ES-I3 (cell line): ENCODE measurements around the gene GMEB2.
"Not testable (repeated sequence)": the region's sequence is repeated elsewhere in the genome, so short reads cannot be mapped to it uniquely, and the experiment has no call there.

Experiments
- H3K36me3 ChIP-seq: 2 replicates; pipeline ENCODE4 v1.6.1; 2013; ENCODE audit warnings: mild to moderate bottlenecking, low read length, control low read depth, moderate library complexity; ENCODE audit not compliant: insufficient read depth
- H3K4me1 ChIP-seq: 2 replicates; pipeline ENCODE4 v1.6.1; 2013; ENCODE audit warnings: mild to moderate bottlenecking, control low read depth, low read length; ENCODE audit not compliant: insufficient read depth
- H3K9ac ChIP-seq: 2 replicates; pipeline ENCODE4 v1.6.1; 2013; ENCODE audit warnings: low read depth, mild to moderate bottlenecking, low read length, moderate library complexity
- H3K9me3 ChIP-seq: 2 replicates; pipeline ENCODE4 v1.6.1; 2013; ENCODE audit warnings: mild to moderate bottlenecking, low read length, moderate library complexity; ENCODE audit not compliant: control insufficient read depth, insufficient read depth

GMEB2 gene

DNA sequence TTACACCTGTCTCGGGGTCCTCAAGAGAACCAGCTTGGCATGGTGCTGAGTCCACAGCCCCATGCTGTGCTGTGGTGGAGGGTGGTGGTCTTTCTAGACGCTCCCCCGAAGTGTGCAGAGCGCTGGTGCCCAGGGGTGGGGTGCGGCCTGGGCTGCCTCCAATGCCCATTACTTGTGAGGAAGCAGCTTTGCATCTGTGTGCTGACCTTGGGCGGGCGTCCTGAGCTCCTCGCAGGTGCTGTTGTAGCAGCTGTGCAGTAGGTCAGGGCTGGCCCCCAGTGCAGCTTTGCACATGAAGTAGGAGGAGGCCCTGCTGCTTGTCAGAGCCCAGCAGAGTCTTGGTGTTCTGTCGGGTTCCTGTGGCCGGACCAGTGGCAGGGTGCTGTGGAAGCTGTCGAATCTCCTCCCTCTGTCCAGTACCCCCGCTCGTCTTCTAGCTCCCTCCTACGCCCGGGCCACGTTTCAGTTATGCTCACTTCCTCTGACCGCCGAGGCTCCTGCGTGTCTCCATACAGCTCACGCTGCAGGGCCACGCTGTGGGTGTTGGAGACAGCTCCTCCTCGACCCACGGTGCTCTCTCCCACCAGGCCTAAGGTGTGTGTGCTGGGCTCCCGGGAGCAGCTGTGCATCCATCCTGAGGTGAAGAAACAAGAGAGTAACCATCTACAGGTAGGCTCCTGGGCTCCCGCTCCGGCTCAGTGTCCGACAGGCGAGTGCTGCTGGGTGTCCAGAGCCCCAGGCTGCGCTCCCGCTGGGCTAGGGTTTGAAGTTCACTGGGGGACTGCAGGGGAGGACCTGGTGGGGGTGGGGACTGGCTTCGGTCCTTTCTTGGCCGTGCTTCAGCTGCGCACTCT, 35.3 kb upstream of the GMEB2 start:
- 0 out of 2 replicates have a peak, but pooled peaks cover 4% of the 10 kb centered on the region for H3K36me3 ChIP-seq

DNA sequence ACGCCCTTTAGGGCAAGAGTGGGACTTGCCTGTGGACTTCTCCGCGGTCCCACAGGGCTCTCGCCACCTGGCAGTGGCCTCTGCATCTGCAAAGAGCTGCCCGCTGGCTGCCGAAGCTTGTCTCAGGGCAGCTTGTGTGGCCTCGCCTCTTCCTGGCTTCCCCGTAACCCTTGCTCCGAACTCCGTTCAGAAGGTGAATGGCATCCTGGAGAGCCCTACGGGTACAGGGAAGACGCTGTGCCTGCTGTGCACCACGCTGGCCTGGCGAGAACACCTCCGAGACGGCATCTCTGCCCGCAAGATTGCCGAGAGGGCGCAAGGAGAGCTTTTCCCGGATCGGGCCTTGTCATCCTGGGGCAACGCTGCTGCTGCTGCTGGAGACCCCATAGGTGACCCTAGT, 34.2 kb upstream of the GMEB2 start:
- Histone ChIP-seq H3K36me3 (0 out of 2 replicates have a peak, but pooled peaks cover 4% of the 10 kb centered on the region), H3K4me1 (no peaks in the 10 kb centered on the region; the same call in 1 of the 2 replicates), H3K9me3 (no peaks in the 10 kb centered on the region), H3K9ac (no peak overlapping the region)

More for the DNA sequence above, 35.3 kb upstream of the GMEB2 start:
- Histone ChIP-seq H3K9me3 (no peaks in the 10 kb centered on the region), H3K4me1 (no peaks in the 10 kb centered on the region; the same call in 1 of the 2 replicates), H3K9ac (no peak overlapping the region)

DNA sequence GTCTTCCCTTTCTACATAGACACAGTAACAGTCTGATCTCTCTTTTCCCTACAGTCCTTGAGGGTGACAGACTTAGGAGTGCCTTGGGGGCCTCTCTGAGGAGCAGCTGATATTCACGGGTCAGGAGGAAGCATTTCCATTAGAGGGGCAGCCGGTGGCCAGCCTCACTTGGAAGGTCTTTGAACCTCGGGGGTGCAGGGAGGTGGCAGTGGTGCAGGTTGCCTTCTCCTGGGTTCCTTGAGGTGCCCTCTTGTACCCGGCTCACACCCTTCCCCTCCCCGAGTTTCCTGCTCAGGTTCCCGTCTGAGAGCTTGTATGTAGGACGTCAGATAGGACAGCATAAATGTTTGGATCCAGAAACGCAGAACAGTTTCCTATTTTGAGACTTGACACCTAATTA, 33.7 kb upstream of the GMEB2 start:
- Histone ChIP-seq H3K4me1 (no peaks in the 10 kb centered on the region; the same call in 1 of the 2 replicates), H3K9me3 (no peaks in the 10 kb centered on the region), H3K36me3 (0 out of 2 replicates have a peak, but pooled peaks cover 4% of the 10 kb centered on the region), H3K9ac (no peak overlapping the region)

DNA sequence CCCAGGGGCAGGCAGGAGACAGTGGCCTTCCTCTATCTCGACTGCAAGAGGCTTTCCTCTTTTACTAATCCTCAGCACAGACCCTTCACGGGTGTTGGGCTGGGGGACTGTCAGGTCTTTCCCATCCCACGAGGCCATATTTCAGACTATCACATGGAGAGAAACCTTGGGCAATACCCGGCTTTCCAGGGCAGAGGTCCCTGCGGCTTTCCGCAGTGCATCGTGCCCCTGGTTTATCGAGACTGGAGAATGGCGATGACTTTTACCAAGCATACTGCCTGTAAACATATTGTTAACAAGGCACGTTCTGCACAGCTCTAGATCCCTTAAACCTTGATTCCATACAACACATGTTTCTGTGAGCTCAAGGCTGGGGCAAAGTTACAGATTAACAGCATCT, 33.3 kb upstream of the GMEB2 start:
- not testable (repeated sequence) for H3K9me3 ChIP-seq, H3K9ac ChIP-seq

DNA sequence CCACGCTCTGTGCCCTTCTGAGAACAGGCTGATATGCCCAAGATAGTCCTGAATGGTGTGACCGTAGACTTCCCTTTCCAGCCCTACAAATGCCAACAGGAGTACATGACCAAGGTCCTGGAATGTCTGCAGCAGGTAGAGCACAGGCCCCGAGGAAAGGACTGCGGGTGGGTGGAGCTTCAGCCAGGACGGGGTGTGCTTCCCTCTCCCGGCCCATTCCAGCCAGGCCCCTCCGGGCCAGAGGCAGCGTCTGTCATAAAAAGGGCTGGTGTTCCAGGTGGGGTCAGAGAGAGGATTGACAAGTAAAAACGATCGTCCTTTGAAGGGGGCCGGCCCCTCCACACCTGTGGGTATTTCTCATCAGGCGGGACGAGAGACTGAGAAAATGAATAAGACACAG, 32.5 kb upstream of the GMEB2 start:
- peaks cover 3% of the 10 kb centered on the region for H3K4me1 ChIP-seq
- H3K36me3 ChIP-seq: 0 out of 2 replicates have a peak, but pooled peaks cover 4% of the 10 kb centered on the region
- no peaks in the 10 kb centered on the region for H3K9me3 ChIP-seq
- peak overlapping the region; percentile 81; the same call in 1 of the 2 replicates for H3K9ac ChIP-seq

More for the DNA sequence above, 33.3 kb upstream of the GMEB2 start:
- H3K36me3 ChIP-seq, H3K4me1 ChIP-seq: not testable (repeated sequence)

DNA sequence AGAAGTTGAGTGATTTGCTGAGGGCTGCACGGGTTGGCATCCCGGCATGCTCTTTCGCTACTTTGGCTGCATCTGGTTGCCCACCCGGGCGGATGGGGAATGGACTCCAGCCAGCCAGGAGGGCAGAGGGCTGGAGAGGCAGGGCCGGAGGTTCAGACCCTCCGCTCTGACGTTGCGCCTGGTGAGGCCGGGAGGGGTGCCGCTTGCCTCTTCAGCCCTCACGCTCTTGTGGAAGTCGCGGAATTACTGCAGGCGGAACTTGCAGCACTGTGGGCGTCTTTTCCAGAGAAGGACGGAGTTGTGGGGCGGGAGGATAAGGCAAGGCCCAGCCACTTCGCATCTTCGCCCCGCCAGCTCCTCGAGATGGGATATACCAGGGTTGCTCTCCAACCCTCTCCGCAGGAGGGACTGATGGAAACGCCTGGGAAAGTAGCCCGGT, 31.9 kb upstream of the GMEB2 start:
- Histone ChIP-seq H3K9ac (peak overlapping the region; percentile 81; the same call in 1 of the 2 replicates), H3K36me3 (0 out of 2 replicates have a peak, but pooled peaks cover 4% of the 10 kb centered on the region), H3K9me3 (no peaks in the 10 kb centered on the region), H3K4me1 (peaks cover 7% of the 10 kb centered on the region)

DNA sequence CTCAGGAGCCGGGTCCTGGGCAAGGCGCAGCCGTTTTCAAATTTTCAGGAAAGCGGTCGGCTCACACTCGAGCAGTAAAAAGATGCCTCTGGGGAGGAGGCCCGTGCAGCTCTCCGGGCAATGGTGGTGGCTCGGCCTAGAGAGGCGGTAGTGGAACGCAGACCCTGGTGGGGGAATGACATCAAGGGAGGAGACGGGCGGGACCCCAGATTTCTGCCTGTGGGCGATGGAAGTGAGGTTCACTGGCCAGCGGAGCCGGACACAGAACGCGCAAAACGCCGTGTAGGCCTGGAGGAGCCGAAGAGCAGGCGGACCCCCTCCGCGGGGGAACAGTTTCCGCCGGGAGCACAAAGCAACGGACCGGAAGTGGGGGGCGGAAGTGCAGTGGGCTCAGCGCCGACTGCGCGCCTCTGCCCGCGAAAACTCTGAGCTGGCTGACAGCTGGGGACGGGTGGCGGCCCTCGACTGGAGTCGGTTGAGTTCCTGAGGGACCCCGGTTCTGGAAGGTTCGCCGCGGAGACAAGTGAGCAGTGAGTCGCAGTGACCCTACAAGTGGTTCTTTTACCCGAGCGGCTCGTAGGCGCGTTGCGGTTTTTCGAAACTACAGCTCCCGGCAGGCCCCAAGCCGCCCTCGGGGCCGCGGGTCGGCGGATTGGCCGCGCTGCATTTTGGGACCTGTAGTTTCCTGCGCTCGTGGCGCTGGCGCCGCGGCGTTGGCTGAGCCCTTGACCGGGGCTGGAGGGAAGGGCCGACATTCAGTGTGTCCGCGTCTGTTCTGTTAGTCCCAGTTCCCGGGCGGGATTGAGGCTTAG, 31.2 kb upstream of the GMEB2 start, which contains the start of gene RTEL1:
Gene RTEL1, plus strand, starts transcription at position 376 of the 812 bp plus-strand sequence. CDS start 1,091 bp downstream, outside the sequence.
- H3K9me3 ChIP-seq: no peaks in the 10 kb centered on the region
- H3K9ac ChIP-seq: peak within 1 kb of the TSS; percentile 81
- H3K36me3 ChIP-seq: 0 out of 2 replicates have a peak, but pooled peaks cover 4% of the 10 kb centered on the region
- peaks cover 7% of the 10 kb centered on the region for H3K4me1 ChIP-seq

DNA sequence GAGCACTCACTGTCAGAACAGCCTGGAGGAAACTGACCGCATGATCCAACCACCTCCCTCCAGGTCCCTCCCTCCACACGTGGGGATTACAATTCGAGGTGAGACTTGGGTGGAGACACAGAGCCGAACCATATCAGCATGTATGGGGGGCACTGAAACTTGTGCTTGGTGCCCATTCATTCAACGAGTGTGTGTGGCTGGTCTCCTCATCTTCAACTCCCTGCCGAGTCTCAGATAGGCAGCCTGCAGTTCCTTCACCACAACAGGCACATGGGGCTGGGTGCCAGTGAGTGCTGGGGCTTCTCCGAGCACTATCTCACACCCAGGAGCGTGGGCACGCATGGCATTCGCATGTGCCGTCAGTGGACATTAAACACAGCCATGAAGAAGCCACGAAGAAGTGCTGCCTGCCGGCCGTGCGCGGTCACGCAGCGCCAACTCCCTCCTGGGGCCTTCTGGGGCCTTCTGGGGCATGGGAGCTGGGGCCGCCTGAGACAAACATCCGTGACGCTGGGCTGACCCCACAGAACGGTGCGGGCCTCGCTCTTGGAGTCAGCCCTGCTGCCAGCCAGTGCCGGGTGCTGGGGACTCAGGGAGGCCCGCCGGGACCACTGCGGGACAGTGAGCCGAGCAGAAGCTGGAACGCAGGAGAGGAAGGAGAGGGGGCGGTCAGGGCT, 30.5 kb upstream of the GMEB2 start:
- Histone ChIP-seq H3K9ac (peak overlapping the region; percentile 81), H3K4me1 (peaks cover 7% of the 10 kb centered on the region), H3K9me3 (no peaks in the 10 kb centered on the region), H3K36me3 (0 out of 2 replicates have a peak, but pooled peaks cover 4% of the 10 kb centered on the region)

DNA sequence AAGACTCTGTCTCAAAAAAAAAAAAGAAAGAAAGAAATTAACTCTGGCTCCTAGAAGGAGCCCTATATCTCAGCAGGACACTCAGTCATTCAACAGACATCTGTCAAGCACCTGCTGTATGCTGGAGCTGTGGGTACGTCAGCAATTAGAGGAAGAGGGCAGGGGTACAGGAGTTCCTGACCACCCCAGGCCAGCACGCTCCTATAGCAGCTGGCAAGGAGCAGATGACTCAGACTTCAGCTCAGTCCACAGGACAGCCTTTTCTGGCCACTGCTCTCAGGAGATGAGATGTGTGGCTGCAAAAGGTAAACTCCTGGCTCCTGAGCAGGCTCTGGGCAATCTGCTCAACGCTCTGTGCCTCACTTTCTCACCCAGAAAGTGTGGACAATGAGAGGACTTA, 29.6 kb upstream of the GMEB2 start:
- H3K4me1 ChIP-seq: peaks cover 9% of the 10 kb centered on the region
- H3K36me3 ChIP-seq: 0 out of 2 replicates have a peak, but pooled peaks cover under 1% of the 10 kb centered on the region
- no peaks in the 10 kb centered on the region for H3K9me3 ChIP-seq
- H3K9ac ChIP-seq: no peak overlapping the region

DNA sequence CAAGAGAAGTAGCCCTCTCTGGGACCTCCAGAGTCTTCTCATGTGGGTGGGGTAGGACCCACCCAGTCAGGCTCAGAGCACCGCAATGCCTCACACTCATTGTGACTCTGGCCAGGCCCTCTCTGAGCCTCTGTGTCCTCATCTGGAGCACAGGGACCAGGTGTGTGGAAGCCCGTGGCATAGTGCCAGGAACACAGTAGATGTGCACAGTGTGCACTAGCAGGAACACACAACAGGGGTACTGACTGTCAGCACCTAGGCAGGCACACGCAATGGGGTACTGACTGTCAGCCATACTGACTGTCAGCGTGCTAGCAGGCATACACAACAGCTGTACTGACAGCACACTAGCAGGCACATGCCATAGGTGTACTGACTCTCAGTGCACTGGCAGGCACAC, 28.3 kb upstream of the GMEB2 start:
- Histone ChIP-seq H3K4me1 (peaks cover 9% of the 10 kb centered on the region), H3K9ac (no peak overlapping the region), H3K9me3 (no peaks in the 10 kb centered on the region), H3K36me3 (no peaks in the 10 kb centered on the region)

DNA sequence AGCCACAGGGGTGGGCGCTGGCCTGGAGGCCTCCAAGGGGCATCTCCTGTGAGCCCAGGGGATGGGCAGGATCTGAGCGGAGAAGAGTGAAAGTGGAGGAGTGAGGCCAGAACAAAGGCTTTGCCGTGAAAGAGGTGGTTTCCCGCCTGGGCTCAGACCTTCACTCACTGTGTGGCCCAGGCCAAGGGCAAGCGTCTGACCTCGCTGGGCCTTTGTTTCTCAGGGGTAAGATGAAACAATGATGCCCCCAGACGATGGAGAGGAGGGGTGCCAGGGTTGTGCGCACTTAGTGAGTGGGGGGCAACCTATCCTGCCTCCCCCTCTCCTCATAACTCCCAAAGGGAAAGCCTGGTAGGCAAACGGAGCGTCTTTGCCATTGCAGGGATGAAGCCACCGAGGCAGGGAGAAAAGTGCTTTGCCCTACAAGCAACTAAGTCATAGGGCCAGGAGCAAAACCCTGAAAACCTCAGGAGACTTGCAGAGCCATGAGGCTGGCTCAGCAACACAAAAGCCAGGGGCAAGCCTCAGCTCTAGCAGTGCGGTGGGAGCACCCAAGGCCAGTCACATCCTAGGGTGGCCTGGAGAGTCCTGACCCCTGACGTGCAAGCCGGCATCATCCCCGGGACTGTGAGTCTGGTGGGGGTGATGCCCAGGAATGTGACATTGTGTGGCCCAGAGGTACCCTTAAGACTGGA, 27.2 kb upstream of the GMEB2 start:
- no peaks in the 10 kb centered on the region for H3K36me3 ChIP-seq
- H3K4me1 ChIP-seq: peaks cover 9% of the 10 kb centered on the region
- no peaks in the 10 kb centered on the region for H3K9me3 ChIP-seq
- peak overlapping the region; percentile 65 for H3K9ac ChIP-seq

DNA sequence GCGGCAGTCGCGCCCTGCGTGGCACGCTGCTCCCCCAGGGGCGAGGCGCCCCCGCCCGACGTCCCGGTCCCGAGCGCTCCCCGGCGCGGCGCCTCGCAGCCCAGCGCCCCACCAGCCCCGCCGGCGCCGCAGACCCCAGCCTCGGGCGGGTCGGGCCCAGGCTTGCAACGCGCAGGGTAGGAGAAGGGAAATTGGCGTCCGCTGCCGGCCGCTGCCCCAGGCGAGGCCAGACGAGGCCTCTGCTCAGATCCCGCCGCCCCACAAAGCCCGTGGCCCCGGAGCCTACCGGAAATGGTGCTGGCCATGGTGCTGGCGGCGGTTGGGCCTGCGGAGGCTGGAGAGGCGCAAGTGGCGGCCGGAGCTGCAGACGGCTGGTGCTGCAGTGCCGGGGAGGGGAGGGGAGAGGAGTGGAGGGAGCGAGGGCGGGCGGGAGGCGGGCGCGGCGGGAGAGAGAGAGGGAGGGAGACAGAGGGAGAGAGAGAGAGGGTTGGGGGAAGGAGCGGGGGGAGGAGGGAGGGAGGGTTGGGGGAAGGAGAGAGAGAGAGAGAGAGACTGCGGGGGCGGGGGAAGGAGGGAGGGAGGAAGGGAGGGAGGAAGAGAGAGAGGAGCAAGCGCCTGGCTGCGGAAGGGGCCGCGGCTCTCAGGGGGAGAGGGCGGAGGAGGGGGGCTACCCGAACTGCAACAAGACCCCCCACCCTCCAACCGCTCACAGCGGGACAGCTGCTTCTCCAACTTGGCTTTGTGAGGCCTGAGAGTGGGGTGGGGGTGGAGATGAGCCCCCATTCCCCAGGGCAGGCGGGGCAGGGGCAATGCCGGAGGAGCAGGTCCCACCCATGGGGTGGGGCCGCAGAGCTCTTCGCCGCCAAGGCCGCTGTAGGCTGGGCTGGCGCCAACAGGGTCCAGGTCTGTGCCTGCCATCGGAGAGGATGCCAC, 26.4 kb upstream of the GMEB2 start, which contains the start of gene STMN3:
Gene STMN3, minus strand, starts transcription at position 384 of the 933 bp plus-strand sequence. Its CDS starts 79 bp downstream, at position 305.
- no peaks in the 10 kb centered on the region for H3K36me3 ChIP-seq

More for the DNA sequence above, 26.4 kb upstream of the GMEB2 start, which contains the start of gene STMN3:
- Histone ChIP-seq H3K4me1 (peaks cover 9% of the 10 kb centered on the region), H3K9me3 (no peaks in the 10 kb centered on the region), H3K9ac (peak within 1 kb of the TSS; percentile 71)
